T-helper 2 cell treated with Interferon-gamma antibody and Interleukin-4, amounts not matched to agents 5 μg/mL and 100 μg/mL, for 36 hours (primary cell): ENCODE results near the gene PRDM1.

Experiments
- DNase-seq: peaks from one replicate; pipeline ENCODE4 v3.0.0; 2021; ENCODE audit warnings: low spot score
- H3K27ac Mint-ChIP-seq: one replicate; pipeline ENCODE4 v1.8.0; 2021; ENCODE audit warnings: mild to moderate bottlenecking, mixed read lengths
- H3K27me3 Mint-ChIP-seq: one replicate; pipeline ENCODE4 v1.8.0; 2021; ENCODE audit warnings: low read depth, mixed read lengths
- H3K36me3 Mint-ChIP-seq: one replicate; pipeline ENCODE4 v1.8.0; 2021; ENCODE audit warnings: low read depth, mixed read lengths
- H3K4me1 Mint-ChIP-seq: one replicate; pipeline ENCODE4 v1.8.0; 2021; ENCODE audit warnings: low read depth, mixed read lengths
- H3K4me3 Mint-ChIP-seq: one replicate; pipeline ENCODE4 v1.8.0; 2022; ENCODE audit warnings: mild to moderate bottlenecking, moderate library complexity, mixed read lengths
- H3K9me3 Mint-ChIP-seq: one replicate; pipeline ENCODE4 v1.8.0; 2021; ENCODE audit warnings: mixed read lengths

Gene PRDM1

DNA sequence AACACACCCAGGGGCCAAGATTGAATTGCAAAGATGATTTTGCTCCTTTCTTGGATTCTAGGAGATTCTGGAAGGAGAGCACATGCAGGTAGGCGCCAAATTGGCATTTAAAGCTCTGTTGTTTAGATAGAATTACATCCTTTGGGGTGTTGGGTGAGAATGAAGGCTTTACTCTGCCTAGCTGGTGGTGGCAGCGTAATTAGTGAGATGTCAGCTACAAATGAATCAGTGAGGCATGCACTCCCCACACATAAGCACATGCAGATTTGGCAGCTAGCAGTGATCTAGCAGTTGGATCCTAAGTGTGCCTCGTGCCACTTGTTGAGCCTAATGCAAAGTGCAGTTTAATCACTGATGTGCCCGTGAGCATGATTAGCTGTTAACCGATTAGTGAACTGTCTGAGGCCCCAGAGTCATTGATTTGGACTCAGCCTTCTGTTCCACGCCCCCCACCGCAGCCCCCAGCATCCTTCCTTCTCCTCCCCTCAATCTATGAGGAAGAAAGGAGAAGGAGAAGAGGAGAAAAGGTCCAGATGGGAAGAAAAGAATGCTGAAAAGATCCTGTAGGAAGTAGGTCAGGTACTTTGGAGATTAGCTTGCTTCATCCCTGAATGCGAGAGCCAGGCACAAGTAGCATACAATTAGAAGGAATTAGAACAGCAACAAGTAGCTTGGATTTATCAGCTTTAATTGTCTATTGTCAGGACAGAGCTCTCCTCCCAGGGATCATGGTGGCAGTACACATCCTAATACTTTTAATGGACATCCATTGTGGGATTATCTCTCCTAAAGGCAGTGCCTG lies 6.0 kb upstream of the PRDM1 start:
- H3K4me1 Mint-ChIP-seq, result peaks cover 37% of the 10 kb centered on the region
- peaks cover 13% of the 10 kb centered on the region for H3K27me3 Mint-ChIP-seq
- H3K4me3 Mint-ChIP-seq, result no peak overlapping the region
- DNase-seq, result no peak
- H3K27ac Mint-ChIP-seq, result no peak overlapping the region
- H3K36me3 Mint-ChIP-seq, result peaks cover 2% of the 10 kb centered on the region
- no peaks in the 10 kb centered on the region for H3K9me3 Mint-ChIP-seq

DNA sequence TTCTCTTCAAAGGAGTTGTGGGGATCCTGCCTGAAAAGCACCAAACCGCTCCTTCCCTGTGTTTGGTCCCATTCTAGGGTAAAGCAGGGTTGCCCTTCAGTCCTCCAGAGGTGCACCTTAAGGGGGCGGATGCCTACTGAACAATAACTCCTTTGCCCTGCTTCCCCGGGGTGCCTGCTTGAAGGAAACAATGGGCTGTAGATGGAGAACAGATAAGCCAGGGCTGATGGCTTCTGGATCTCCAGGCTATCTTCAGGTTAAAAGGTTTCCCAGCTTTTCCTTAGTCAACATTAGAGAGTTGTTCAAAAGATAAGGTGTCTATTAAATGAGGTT lies 5.4 kb upstream of the PRDM1 start:
- DNase-seq, result no peak
- no peak overlapping the region for H3K27ac Mint-ChIP-seq
- H3K4me1 Mint-ChIP-seq, result peaks cover 43% of the 10 kb centered on the region
- no peak overlapping the region for H3K4me3 Mint-ChIP-seq
- H3K27me3 Mint-ChIP-seq, result peaks cover 13% of the 10 kb centered on the region
- no peaks in the 10 kb centered on the region for H3K9me3 Mint-ChIP-seq
- peaks cover 2% of the 10 kb centered on the region for H3K36me3 Mint-ChIP-seq

DNA sequence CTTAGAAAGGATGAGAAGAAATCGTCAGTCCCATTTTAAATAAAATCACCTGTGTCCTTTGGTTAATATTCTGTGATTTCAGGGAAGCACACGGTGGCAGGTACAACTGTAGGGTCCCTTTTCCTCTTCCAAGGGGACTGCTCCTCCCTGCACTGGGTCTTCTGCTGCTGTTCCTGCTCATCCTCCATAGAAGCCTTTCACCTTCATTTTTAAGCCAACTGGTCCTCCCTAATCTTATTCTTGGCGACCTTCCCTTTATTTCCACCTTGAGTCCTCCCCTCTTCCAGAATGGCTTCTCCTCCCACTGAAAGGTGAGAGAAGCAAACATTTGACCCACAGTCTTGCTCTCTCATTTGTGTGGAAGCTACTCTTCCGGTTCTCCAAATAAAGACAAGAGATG lies 4.4 kb upstream of the PRDM1 start:
- Mint-ChIP-seq H3K27ac (no peak overlapping the region), H3K4me3 (no peak overlapping the region), H3K36me3 (peaks cover 2% of the 10 kb centered on the region), H3K9me3 (no peaks in the 10 kb centered on the region), H3K27me3 (peaks cover 11% of the 10 kb centered on the region), H3K4me1 (peaks cover 47% of the 10 kb centered on the region)
- DNase-seq, result no peak

DNA sequence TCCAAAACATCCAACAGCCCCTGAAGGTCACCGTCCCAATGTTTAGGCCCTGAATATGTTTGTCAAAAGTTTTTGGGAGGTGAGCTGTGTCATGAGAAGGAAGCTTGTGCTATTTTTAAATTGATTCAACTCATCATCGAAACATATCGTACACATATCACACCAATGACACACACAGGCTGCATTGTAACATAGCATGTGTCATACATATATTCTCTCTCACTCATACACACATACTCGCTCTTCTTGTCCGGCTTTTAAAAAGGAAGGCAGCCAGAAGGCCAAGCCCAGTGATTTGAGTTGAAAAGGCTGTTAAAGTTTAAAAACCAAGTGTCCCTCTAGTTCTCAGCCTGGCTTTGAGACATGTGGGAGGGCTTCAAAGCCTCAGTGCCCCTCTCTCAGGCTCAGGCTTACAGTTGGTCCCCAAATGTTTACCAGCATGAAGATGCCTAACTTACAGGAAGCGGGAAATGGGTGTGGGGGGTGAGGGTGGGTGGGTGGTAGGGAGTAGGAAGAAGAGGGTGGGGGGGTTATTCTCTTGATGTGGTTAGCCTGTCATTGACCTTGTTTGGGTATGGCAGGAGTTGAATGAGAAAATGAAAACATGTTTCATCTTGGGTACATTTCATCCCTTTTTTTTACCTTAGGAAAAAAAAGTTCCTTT lies 3.3 kb upstream of the PRDM1 start:
- Mint-ChIP-seq H3K4me1 (peaks cover 50% of the 10 kb centered on the region), H3K27me3 (peaks cover 6% of the 10 kb centered on the region), H3K27ac (peak overlapping the region; percentile 77), H3K4me3 (peak overlapping the region; percentile 94), H3K9me3 (no peaks in the 10 kb centered on the region), H3K36me3 (peaks cover 9% of the 10 kb centered on the region)
- no peak for DNase-seq

DNA sequence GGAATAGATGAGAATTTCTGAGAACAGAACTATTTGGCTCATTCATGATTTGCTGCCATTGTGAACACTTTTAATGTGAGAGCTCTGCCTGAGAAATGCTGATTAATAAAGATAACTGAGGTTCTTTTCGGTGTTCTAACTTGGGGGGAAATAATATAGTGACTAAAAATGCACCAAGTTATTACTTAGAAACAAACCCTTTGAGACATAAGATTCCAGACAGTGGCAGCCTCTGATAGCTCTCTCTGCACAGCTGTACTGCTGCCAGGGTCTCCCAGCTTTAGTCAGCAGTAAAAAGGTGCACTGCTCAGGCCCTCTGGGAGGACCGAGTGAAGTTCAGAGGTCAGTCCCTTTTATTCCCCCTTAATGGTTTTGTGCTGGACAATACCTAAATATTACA lies 2.5 kb upstream of the PRDM1 start:
- Mint-ChIP-seq H3K27me3 (peaks cover 5% of the 10 kb centered on the region), H3K4me3 (peak overlapping the region; percentile 94), H3K36me3 (peaks cover 17% of the 10 kb centered on the region), H3K27ac (peak overlapping the region; percentile 60), H3K4me1 (peaks cover 57% of the 10 kb centered on the region), H3K9me3 (no peaks in the 10 kb centered on the region)
- DNase-seq, result no peak

DNA sequence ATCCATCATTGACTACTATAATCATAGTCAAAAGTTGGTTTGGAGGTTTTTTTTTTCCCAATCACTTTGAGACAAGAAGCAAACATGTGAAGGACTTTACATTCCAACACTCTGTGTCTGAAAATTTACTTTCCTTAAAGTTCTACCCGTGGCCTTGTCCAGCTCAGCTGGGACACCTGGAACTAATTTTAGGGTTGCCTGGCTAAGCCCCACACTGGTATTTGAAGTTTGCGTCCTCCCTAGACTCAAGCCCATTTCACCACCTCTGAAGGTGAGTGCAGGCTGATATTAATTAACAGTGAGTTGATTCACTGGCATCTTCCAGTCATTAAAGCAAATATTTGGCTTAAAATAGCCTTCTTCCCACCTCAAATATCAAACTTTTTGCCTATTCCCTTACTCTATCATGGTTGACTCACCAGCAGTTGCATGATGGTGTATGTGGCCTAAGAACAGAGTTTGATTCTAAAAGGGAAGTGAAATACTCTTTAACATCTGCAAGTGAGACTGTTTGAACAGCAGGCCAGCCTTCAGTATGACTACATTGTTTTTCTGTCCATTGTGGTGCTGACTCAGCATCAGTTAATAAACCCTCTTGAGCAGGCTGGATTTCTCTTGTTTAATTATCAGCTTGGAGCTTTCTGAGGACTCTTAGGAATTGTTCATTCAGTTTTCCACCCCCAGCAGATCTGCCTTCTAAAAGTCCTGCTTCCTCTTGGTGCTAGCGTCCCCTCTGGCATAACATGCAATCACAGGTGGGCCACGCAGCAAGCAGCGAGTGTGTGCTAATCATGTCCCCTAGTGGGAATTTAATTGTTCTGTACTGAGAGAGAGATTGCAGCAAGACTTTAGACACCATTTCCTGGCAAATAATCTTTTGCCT lies 1.8 kb upstream of the PRDM1 start:
- Mint-ChIP-seq H3K4me3 (peak overlapping the region; percentile 94), H3K4me1 (peaks cover 61% of the 10 kb centered on the region), H3K27ac (peak overlapping the region; percentile 60)

DNA sequence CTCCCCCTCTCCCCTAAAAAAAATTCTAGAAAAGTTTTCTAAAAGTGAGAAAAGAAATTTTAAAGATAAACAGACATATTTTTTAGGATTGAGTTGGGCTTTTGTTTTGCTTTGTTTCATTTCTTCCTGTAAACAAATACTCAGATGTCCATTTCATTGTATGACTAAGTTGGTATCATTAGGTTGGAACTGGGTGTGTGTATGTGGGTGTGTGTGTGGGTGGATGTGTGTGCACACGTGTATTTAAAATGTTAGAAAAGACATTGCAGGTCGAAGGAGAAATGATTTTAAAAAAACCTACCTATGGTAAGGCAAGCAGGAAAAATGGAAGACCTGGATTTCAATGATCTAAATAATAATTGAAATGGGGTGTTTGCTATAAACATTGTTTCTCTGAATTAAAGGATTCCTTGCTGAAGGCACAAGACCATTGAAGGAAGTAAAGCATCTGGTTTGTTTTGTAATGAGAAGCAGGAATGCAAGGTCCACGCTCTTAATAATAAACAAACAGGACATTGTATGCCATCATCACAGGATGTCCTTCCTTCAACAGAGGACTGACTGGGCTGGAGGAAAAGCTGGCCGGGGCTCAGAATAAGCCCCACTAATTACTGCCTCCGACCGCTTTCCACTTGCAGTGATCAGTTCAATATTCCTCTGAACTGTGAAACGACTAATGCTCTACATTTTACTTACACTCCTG lies 996 bp upstream of the PRDM1 start:
- peaks cover 31% of the 10 kb centered on the region for H3K36me3 Mint-ChIP-seq
- no peak for DNase-seq
- H3K27me3 Mint-ChIP-seq, result peaks cover 5% of the 10 kb centered on the region
- no peaks in the 10 kb centered on the region for H3K9me3 Mint-ChIP-seq
- peak overlapping the region; percentile 67 for H3K27ac Mint-ChIP-seq
- peaks cover 68% of the 10 kb centered on the region for H3K4me1 Mint-ChIP-seq
- H3K4me3 Mint-ChIP-seq, result peak overlapping the region; percentile 94

More for the DNA sequence above, 1.8 kb upstream of the PRDM1 start:
- Mint-ChIP-seq H3K27me3 (peaks cover 5% of the 10 kb centered on the region), H3K9me3 (no peaks in the 10 kb centered on the region), H3K36me3 (peaks cover 24% of the 10 kb centered on the region)
- DNase-seq, result no peak

DNA sequence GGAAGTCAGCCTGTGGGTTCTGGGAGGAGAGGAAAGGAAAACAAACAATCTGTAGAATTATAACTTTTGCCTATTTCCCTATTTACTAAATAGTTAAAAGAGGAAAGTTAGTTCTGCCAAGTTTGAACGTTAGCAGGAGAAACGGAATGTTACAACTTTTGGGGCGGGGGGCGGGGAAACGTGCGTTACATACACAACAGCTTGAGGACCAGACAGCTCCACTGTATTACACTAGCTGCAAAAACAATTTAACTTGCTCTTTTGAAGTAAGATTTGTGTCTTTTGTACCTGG lies 498 bp upstream of the PRDM1 start:
- no peaks in the 10 kb centered on the region for H3K9me3 Mint-ChIP-seq
- peaks cover 5% of the 10 kb centered on the region for H3K27me3 Mint-ChIP-seq
- peaks cover 36% of the 10 kb centered on the region for H3K36me3 Mint-ChIP-seq
- H3K4me1 Mint-ChIP-seq, result peaks cover 71% of the 10 kb centered on the region
- peak overlapping the region; percentile 67 for H3K27ac Mint-ChIP-seq
- peak overlapping the region; percentile 94 for H3K4me3 Mint-ChIP-seq
- no peak for DNase-seq

DNA sequence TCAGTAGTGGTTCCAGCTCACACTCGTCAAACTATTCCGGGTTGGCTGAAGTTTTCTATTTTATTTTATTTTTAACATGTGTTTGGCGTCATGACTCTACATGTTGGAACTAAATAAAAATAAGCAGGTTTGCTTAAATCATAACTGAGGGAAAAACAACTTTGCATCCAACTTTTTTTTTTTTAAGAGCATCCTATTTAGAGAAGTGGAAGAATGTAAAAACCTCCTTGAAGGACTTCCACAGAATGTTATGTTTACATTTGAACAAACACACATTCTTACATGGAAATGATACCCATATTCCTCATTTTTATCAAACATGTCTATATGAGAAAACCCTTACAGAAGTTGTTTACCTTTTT lies 659 bp downstream of the PRDM1 start:
- Mint-ChIP-seq H3K27ac (peak overlapping the region; percentile 22), H3K4me1 (peaks cover 75% of the 10 kb centered on the region), H3K9me3 (no peaks in the 10 kb centered on the region), H3K27me3 (peaks cover 2% of the 10 kb centered on the region), H3K36me3 (peaks cover 45% of the 10 kb centered on the region), H3K4me3 (peak overlapping the region; percentile 94)
- DNase-seq, result no peak

DNA sequence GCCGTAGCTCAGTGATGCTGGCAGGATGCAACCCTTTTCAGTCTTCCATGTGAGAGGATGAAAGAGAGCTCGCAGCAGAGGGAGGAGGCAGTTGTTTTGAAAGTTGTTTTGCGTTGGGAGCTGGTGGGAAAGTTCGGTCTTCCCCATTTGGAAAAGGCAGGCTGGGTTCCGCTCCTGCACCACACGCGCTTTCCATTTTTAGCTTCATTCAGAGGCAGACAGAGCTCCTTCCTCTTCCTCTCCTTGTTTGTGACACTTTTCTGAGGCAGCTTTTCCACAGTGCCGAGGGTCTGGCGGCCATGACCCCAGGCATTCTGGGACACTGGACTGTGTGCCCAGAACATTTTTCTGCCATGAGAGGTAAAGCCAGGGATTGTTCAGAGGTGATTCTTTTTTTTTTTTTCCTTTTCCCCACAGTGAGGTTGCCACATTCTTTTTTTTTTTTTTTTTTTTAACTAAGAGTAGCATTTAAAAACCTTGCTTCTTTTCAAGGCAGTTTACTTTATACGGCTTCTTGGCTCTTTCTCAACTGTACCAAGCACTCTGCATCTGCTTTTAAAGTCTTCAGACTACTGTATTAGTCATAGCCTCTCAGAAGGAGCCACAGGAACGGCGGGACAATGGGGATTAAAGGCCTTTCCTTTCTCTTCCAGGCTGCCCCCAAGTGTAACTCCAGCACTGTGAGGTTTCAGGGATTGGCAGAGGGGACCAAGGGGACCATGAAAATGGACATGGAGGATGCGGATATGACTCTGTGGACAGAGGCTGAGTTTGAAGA lies 1.6 kb downstream of the PRDM1 start:
- H3K27me3 Mint-ChIP-seq, result peaks cover 2% of the 10 kb centered on the region
- H3K9me3 Mint-ChIP-seq, result no peaks in the 10 kb centered on the region
- peaks cover 54% of the 10 kb centered on the region for H3K36me3 Mint-ChIP-seq
- peak overlapping the region; percentile 94 for H3K4me3 Mint-ChIP-seq
- no peak for DNase-seq
- H3K27ac Mint-ChIP-seq, result peak overlapping the region; percentile 58
- H3K4me1 Mint-ChIP-seq, result peaks cover 77% of the 10 kb centered on the region

DNA sequence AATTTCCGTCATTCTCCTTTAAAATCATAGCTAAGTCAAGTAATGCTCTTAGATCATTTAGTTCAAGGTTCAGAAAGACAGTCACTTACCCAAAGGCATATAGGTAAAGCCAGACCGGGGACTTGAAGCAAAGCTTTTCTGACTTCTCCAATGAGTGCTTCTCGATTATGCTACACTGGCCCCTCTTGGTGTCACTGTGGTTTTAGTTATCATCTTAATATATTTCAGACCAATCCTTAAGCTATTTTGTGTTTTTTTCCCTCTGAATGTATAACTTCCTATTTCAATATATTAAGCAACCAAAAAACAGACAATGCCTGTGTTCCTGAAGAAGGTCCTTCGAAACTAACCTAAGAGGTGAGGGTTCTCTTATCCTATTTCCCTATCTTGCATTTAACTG lies 3.9 kb downstream of the PRDM1 start:
- peaks cover 74% of the 10 kb centered on the region for H3K4me1 Mint-ChIP-seq
- no peaks in the 10 kb centered on the region for H3K27me3 Mint-ChIP-seq
- H3K27ac Mint-ChIP-seq, result peak overlapping the region; percentile 23
- peak overlapping the region; percentile 94 for H3K4me3 Mint-ChIP-seq
- no peaks in the 10 kb centered on the region for H3K9me3 Mint-ChIP-seq
- DNase-seq, result no peak
- H3K36me3 Mint-ChIP-seq, result peaks cover 66% of the 10 kb centered on the region

DNA sequence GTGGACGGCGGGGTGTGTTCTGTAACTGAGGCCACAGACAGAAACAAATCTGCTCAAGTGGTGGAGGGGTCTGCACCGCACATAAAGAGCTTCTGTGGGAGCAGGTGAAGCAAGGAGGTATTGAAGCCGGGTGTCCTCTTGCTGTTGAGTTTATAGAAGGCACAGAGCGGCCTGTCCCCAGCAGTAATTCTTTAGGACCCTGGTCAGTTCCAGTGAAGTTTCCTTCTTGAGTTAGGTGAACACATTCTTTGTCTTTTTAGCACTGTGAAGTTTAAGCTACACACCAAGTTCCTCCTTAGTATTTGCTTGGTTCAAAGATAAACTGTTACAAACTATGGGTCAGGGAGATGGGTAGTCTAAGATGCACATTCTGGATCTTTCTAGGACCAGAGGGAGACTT lies 6.1 kb downstream of the PRDM1 start:
- H3K27me3 Mint-ChIP-seq, result no peaks in the 10 kb centered on the region
- H3K36me3 Mint-ChIP-seq, result peaks cover 84% of the 10 kb centered on the region
- peaks cover 80% of the 10 kb centered on the region for H3K4me1 Mint-ChIP-seq
- no peak overlapping the region for H3K27ac Mint-ChIP-seq
- H3K9me3 Mint-ChIP-seq, result no peaks in the 10 kb centered on the region
- H3K4me3 Mint-ChIP-seq, result peak overlapping the region; percentile 22
- DNase-seq, result no peak

DNA sequence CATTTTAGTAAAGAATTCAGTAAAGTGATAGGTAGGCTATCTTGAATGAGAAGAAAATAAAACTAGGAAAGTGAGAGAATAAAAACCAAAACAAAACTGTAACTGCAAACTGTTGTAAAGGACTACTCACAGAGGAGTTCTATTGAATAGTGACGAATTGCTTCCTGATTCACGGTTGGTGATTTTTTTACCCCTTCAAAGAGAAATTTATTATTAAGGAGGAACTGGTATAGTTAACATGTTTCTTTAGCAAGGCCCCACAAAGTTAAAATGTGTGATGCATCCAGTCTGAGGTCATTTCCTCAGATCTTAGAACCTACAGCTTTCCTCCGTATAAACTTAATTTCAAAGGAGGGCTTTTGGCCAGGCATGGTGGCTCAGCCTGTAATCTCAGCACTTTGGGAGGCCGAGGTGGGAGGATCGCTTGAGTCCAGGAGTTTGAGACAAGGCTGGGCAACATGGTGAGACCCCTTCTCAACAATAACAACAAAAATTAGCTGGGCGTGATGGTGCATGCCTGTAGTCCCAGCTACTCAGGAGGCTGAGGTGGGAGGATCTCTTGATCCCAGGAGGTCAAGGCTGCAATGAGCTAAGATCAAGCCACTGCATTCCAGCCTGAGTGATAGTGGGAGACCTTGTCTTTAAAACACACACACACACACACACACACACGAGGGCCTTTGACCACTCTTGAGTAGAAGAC lies 8.3 kb downstream of the PRDM1 start:
- no peaks in the 10 kb centered on the region for H3K9me3 Mint-ChIP-seq
- H3K27ac Mint-ChIP-seq, result peak overlapping the region; percentile 68
- peak overlapping the region; percentile 59 for H3K4me3 Mint-ChIP-seq
- no peak for DNase-seq
- H3K4me1 Mint-ChIP-seq, result peaks cover 80% of the 10 kb centered on the region
- H3K36me3 Mint-ChIP-seq, result peaks cover 82% of the 10 kb centered on the region
- H3K27me3 Mint-ChIP-seq, result no peaks in the 10 kb centered on the region
